HL-60 (cell line): ENCODE data around the gene MRAS.

Experiments
- CTCF ChIP-seq: IDR thresholded peaks from one replicate; pipeline ENCODE4 v1.5.1; 2011; ENCODE audit warnings: low read length, control low read depth, inconsistent platforms; ENCODE audit not compliant: insufficient read depth
- REST ChIP-seq: IDR thresholded peaks from 2 replicates; pipeline ENCODE4 v1.6.1; 2012; ENCODE audit warnings: low read depth; ENCODE audit not compliant: insufficient replicate concordance

GRCh38 chr3:138432576-138433240, 84.3 kb downstream of the MRAS start:
- no peak for TF ChIP-seq CTCF
- no peak for TF ChIP-seq REST
